SK-N-SH treated with all-trans-retinoic acid at 6 μM for 48 hours (cell line): Measurements from ENCODE around the gene PTGS2.
A peak's percentile ranks its signal among the peaks of the same experiment; 100 is the strongest.

ENCODE experiments used
- ATAC-seq: fragments of 200-7000 bp; cut with Tn5 transposase; 3 replicates; pipeline ENCODE4 v1.9.1; 2020; ENCODE audit warnings: mild to moderate bottlenecking, moderate library complexity
- ARNTL ChIP-seq: fragments of 450-650 bp; formaldehyde crosslinking; IDR thresholded peaks from 2 replicates; pipeline ENCODE4 v1.5.0; 2020; ENCODE audit warnings: low read depth, mild to moderate bottlenecking, moderate library complexity, borderline replicate concordance
- BACH2 ChIP-seq: fragments of 250-450 bp; sonication (Bioruptor Pico); IDR thresholded peaks from 2 replicates; pipeline ENCODE4 v1.9.0; 2021; ENCODE audit warnings: mild to moderate bottlenecking, borderline replicate concordance
- CREB5 ChIP-seq: fragments of 250-450 bp; sonication (Bioruptor Pico); IDR thresholded peaks from 2 replicates; pipeline ENCODE4 v1.5.1; 2020; ENCODE audit warnings: low read depth, mild to moderate bottlenecking, moderate library complexity
- CSDC2 ChIP-seq: fragments of 250-450 bp; sonication (Bioruptor Pico); IDR thresholded peaks from 2 replicates; pipeline ENCODE4 v1.5.0; 2020; ENCODE audit warnings: mild to moderate bottlenecking, moderate library complexity
- CSRNP3 ChIP-seq: fragments of 250-450 bp; sonication (Bioruptor Pico); IDR thresholded peaks from 2 replicates; pipeline ENCODE4 v1.5.1; 2021; ENCODE audit warnings: mild to moderate bottlenecking, moderate library complexity
- ESRRG ChIP-seq: fragments of 250-450 bp; sonication (Bioruptor Pico); IDR thresholded peaks from 2 replicates; pipeline ENCODE4 v1.6.1; 2021; ENCODE audit warnings: mild to moderate bottlenecking
- GLIS3 ChIP-seq: fragments of 250-450 bp; sonication (Bioruptor Pico); IDR thresholded peaks from 2 replicates; pipeline ENCODE4 v1.5.0; 2020; ENCODE audit warnings: mild to moderate bottlenecking, moderate library complexity
- ISL1 ChIP-seq: fragments of 250-450 bp; sonication (Bioruptor Pico); IDR thresholded peaks from 2 replicates; pipeline ENCODE4 v2.1.2; 2022; ENCODE audit warnings: mild to moderate bottlenecking, moderate library complexity
- OSR1 ChIP-seq: fragments of 250-450 bp; sonication (Bioruptor Pico); IDR thresholded peaks from 2 replicates; pipeline ENCODE4 v1.8.0; 2022; ENCODE audit warnings: moderate library complexity, mild to moderate bottlenecking, inconsistent platforms
- PATZ1 ChIP-seq: fragments of 250-450 bp; sonication (Bioruptor Pico); IDR thresholded peaks from 2 replicates; pipeline ENCODE4 v1.8.0; 2020; ENCODE audit warnings: mild to moderate bottlenecking, moderate library complexity, borderline replicate concordance
- POU6F1 ChIP-seq: fragments of 250-450 bp; sonication (Bioruptor Pico); IDR thresholded peaks from 2 replicates; pipeline ENCODE4 v1.8.0; 2021; ENCODE audit warnings: low read depth, mild to moderate bottlenecking, moderate library complexity, borderline replicate concordance
- PPARA ChIP-seq: fragments of 250-450 bp; sonication (Bioruptor Pico); IDR thresholded peaks from 2 replicates; pipeline ENCODE4 v1.5.0; 2020; ENCODE audit warnings: mild to moderate bottlenecking, borderline replicate concordance
- SNAI2 ChIP-seq: fragments of 250-450 bp; sonication (Bioruptor Pico); IDR thresholded peaks from 2 replicates; pipeline ENCODE4 v1.5.0; 2020; ENCODE audit warnings: mild to moderate bottlenecking, moderate library complexity
- TCF4 ChIP-seq: fragments of 250-450 bp; sonication (Bioruptor Pico); IDR thresholded peaks from 2 replicates; pipeline ENCODE4 v1.8.0; 2021; ENCODE audit warnings: mild to moderate bottlenecking, moderate library complexity, borderline replicate concordance
- TOX ChIP-seq: fragments of 250-450 bp; sonication (Bioruptor Pico); IDR thresholded peaks from 2 replicates; pipeline ENCODE4 v1.8.0; 2021; ENCODE audit warnings: mild to moderate bottlenecking, moderate library complexity, borderline replicate concordance
- TSHZ2 ChIP-seq: fragments of 250-450 bp; sonication (Bioruptor Pico); IDR thresholded peaks from 2 replicates; pipeline ENCODE4 v1.5.0; 2020; ENCODE audit warnings: mild to moderate bottlenecking, moderate library complexity
- ZC3H10 ChIP-seq: fragments of 250-450 bp; sonication (Bioruptor Pico); IDR thresholded peaks from 2 replicates; pipeline ENCODE4 v1.5.1; 2021; ENCODE audit warnings: mild to moderate bottlenecking, moderate library complexity
- ZFP3 ChIP-seq: fragments of 250-450 bp; sonication (Bioruptor Pico); IDR thresholded peaks from 2 replicates; pipeline ENCODE4 v1.5.0; 2020; ENCODE audit warnings: mild to moderate bottlenecking, moderate library complexity
- ZFP30 ChIP-seq: fragments of 450-650 bp; formaldehyde crosslinking; IDR thresholded peaks from 2 replicates; pipeline ENCODE4 v1.5.0; 2022; ENCODE audit warnings: mild to moderate bottlenecking, moderate library complexity
- ZNF565 ChIP-seq: fragments of 450-650 bp; formaldehyde crosslinking; conservative IDR thresholded peaks from 2 replicates; pipeline ENCODE4 v1.5.0; 2020; ENCODE audit warnings: low read depth, mild to moderate bottlenecking, moderate library complexity
- ZNF70 ChIP-seq: fragments of 450-650 bp; formaldehyde crosslinking; IDR thresholded peaks from 2 replicates; pipeline ENCODE4 v1.5.0; 2020; ENCODE audit warnings: mild to moderate bottlenecking, moderate library complexity
- ZNF8 ChIP-seq: fragments of 450-650 bp; formaldehyde crosslinking; IDR thresholded peaks from 2 replicates; pipeline ENCODE4 v1.5.0; 2020; ENCODE audit warnings: mild to moderate bottlenecking, moderate library complexity

PTGS2 gene

GRCh38 chr1:186717286-186717685, 37.1 kb upstream of the PTGS2 start (continued):
- TF ChIP-seq ZFP3 (no peak), TCF4 (CRISPR knock-in tag) (no peak)

GRCh38 chr1:186715887-186716809, 35.9 kb upstream of the PTGS2 start:
- TF ChIP-seq ESRRG (CRISPR knock-in tag) = no peak
- TF ChIP-seq TOX (CRISPR knock-in tag) = peak; percentile 47; the same call in 1 of the 2 replicates
- TF ChIP-seq ZC3H10 = peak; percentile 44; the same call in 1 of the 2 replicates
- ATAC-seq = no peak; the same call in 2 of the 3 replicates

GRCh38 chr1:186710696-186711095, 30.5 kb upstream of the PTGS2 start:
- TF ChIP-seq ZFP3 (no peak), TSHZ2 (CRISPR knock-in tag) (no peak), ARNTL (CRISPR knock-in tag) (no peak), CREB5 (CRISPR knock-in tag) (no peak), POU6F1 (CRISPR knock-in tag) (no peak), ISL1 (CRISPR knock-in tag) (no peak), ZNF70 (CRISPR knock-in tag) (no peak), CSDC2 (CRISPR knock-in tag) (no peak), ZNF8 (CRISPR knock-in tag) (no peak), ESRRG (CRISPR knock-in tag) (no peak), PATZ1 (CRISPR knock-in tag) (no peak)
- ATAC-seq = no peak

- peak; percentile 60 for ATAC-seq
- TF ChIP-seq CSRNP3 (CRISPR knock-in tag) (no peak), GLIS3 (CRISPR knock-in tag) (no peak), ZFP30 (CRISPR knock-in tag) (no peak), CSDC2 (CRISPR knock-in tag) (no peak), BACH2 (CRISPR knock-in tag) (no peak), TSHZ2 (CRISPR knock-in tag) (no peak), ARNTL (CRISPR knock-in tag) (no peak), OSR1 (CRISPR knock-in tag) (no peak), TCF4 (CRISPR knock-in tag) (no peak), PPARA (CRISPR knock-in tag) (no peak), ISL1 (CRISPR knock-in tag) (no peak), ZNF565 (CRISPR knock-in tag) (no peak), ESRRG (CRISPR knock-in tag) (no peak), CREB5 (CRISPR knock-in tag) (no peak), SNAI2 (CRISPR knock-in tag) (no peak)
Observed at GRCh38 chr1:186708694-186709097, 28.5 kb upstream of the PTGS2 start.
